Measurements from ENCODE around the gene RXRG. TPM values are rescaled to one million over a fixed set of nuclear protein-coding genes. Genes with fewer than 3 reads are reported as not detected.

The RXRG gene
- polyA plus RNA-seq, 1 donor from 2014 or later = 0.78 TPM

GRCh38 chr1:165473081-165473480, 28.2 kb upstream of the RXRG start:
- Histone ChIP-seq H3K79me2 (replicated peaks; ENCODE audit: insufficient read depth, low read length) (no peaks in the 10 kb centered on the region), H3K4me2 (ENCODE audit: low read length) (no peak overlapping the region), H3K9ac (ENCODE audit: low read length) (no peak overlapping the region), H3K27me3 (ENCODE audit: insufficient read depth, low read depth, low read length) (no peaks in the 10 kb centered on the region), H3K27ac (ENCODE audit: low read length) (no peak overlapping the region), H2AFZ (ENCODE audit: low read depth, low read length) (no peak overlapping the region), H3K9me2 (ENCODE audit: insufficient read depth, low read length) (no peaks in the 10 kb centered on the region), H3K4me3 (ENCODE audit: low read length) (no peak overlapping the region), H3K36me3 (ENCODE audit: insufficient read depth, low read length) (no peaks in the 10 kb centered on the region), H3K9me3 (ENCODE audit: low read length) (no peaks in the 10 kb centered on the region), H3F3A (ENCODE audit: insufficient read depth, low read length, poor library complexity, severe bottlenecking) (no peaks in the 10 kb centered on the region), H4K20me1 (ENCODE audit: insufficient read depth) (no peaks in the 10 kb centered on the region)
- TF ChIP-seq SMC3 (conservative IDR thresholded peaks at IDR 0.05; ENCODE audit: poor library complexity) = no peak
- no peak for TF ChIP-seq REST (IDR thresholded peaks at IDR 0.05; ENCODE audit: borderline replicate concordance)
- TF ChIP-seq MXI1 (conservative IDR thresholded peaks at IDR 0.05; ENCODE audit: poor library complexity, severe bottlenecking) = no peak
- TF ChIP-seq EZH2 (IDR thresholded peaks at IDR 0.05; ENCODE audit: borderline replicate concordance, insufficient read depth, low read length, poor library complexity, severe bottlenecking) = no peak
- no peak for TF ChIP-seq RAD21 (conservative IDR thresholded peaks at IDR 0.05)
- TF ChIP-seq POLR2AphosphoS5 (IDR thresholded peaks at IDR 0.05) = no peak

DNA sequence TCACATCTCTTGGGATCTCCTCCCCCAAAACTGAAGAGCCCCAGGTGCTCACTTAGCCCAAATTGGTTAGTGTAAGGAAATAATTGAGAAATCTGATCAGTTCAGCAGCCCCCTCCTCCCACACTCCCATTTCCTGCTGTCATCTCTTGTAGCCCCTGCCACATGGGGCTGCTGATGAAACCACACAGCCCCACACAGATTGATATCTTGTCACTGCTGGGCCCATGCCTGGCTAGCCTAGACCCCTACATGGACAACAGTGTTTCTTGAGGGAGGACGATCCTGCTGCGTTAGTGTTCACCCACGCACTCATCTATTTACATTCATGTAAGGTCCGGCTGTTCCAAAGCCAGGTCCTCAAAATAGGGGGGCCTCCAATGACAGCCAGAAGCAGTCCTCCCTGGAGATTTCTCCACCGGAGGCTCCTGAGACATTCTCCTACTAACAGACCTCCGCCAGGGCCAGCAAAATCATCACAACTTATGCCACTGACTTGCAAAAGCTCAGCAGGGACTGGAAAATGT, 23.9 kb upstream of the RXRG start:
- Histone ChIP-seq H3K9me3 (ENCODE audit: low read length) (no peaks in the 10 kb centered on the region), H4K20me1 (ENCODE audit: insufficient read depth) (no peaks in the 10 kb centered on the region), H3K27me3 (ENCODE audit: insufficient read depth, low read depth, low read length) (no peaks in the 10 kb centered on the region), H3F3A (ENCODE audit: insufficient read depth, low read length, poor library complexity, severe bottlenecking) (no peaks in the 10 kb centered on the region), H3K4me2 (ENCODE audit: low read length) (no peak overlapping the region), H3K9me2 (ENCODE audit: insufficient read depth, low read length) (no peaks in the 10 kb centered on the region), H3K79me2 (replicated peaks; ENCODE audit: insufficient read depth, low read length) (no peaks in the 10 kb centered on the region), H3K9ac (ENCODE audit: low read length) (no peak overlapping the region), H2AFZ (ENCODE audit: low read depth, low read length) (no peak overlapping the region), H3K27ac (ENCODE audit: low read length) (no peak overlapping the region), H3K4me3 (ENCODE audit: low read length) (no peak overlapping the region), H3K36me3 (ENCODE audit: insufficient read depth, low read length) (no peaks in the 10 kb centered on the region)
- TF ChIP-seq POLR2AphosphoS5 (IDR thresholded peaks at IDR 0.05) = no peak
- no peak for TF ChIP-seq SMC3 (conservative IDR thresholded peaks at IDR 0.05; ENCODE audit: poor library complexity)
- TF ChIP-seq MXI1 (conservative IDR thresholded peaks at IDR 0.05; ENCODE audit: poor library complexity, severe bottlenecking) = no peak
- TF ChIP-seq, protein P1, sequence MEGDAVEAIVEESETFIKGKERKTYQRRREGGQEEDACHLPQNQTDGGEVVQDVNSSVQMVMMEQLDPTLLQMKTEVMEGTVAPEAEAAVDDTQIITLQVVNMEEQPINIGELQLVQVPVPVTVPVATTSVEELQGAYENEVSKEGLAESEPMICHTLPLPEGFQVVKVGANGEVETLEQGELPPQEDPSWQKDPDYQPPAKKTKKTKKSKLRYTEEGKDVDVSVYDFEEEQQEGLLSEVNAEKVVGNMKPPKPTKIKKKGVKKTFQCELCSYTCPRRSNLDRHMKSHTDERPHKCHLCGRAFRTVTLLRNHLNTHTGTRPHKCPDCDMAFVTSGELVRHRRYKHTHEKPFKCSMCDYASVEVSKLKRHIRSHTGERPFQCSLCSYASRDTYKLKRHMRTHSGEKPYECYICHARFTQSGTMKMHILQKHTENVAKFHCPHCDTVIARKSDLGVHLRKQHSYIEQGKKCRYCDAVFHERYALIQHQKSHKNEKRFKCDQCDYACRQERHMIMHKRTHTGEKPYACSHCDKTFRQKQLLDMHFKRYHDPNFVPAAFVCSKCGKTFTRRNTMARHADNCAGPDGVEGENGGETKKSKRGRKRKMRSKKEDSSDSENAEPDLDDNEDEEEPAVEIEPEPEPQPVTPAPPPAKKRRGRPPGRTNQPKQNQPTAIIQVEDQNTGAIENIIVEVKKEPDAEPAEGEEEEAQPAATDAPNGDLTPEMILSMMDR (IDR thresholded peaks at IDR 0.05; ENCODE audit: poor library complexity, severe bottlenecking) = no peak
- no peak for TF ChIP-seq EP300 (conservative IDR thresholded peaks at IDR 0.05; ENCODE audit: poor library complexity, severe bottlenecking)
- TF ChIP-seq TAF1 (IDR thresholded peaks at IDR 0.05; ENCODE audit: low read depth) = no peak
- no peak for TF ChIP-seq RAD21 (conservative IDR thresholded peaks at IDR 0.05)
- TF ChIP-seq REST (IDR thresholded peaks at IDR 0.05; ENCODE audit: borderline replicate concordance) = no peak
- TF ChIP-seq EZH2 (IDR thresholded peaks at IDR 0.05; ENCODE audit: borderline replicate concordance, insufficient read depth, low read length, poor library complexity, severe bottlenecking) = no peak
